Neural crest cell (in vitro differentiated cells): ENCODE measurements around the gene PLXNA2. TPM values are rescaled to one million over a fixed set of nuclear protein-coding genes. Genes with fewer than 3 reads are reported as not detected.

ENCODE experiments used
- DNase-seq: peaks from one replicate; pipeline ENCODE4 v3.0.0; 2021; ENCODE audit warnings: low read depth, mixed read lengths, low spot score
- H3K27ac Mint-ChIP-seq: one replicate; pipeline ENCODE4 v1.8.0; 2021; ENCODE audit warnings: mild to moderate bottlenecking, mixed read lengths; ENCODE audit not compliant: unreplicated experiment
- H3K27me3 Mint-ChIP-seq: 2 replicates; pipeline ENCODE4 v1.8.0; 2021; ENCODE audit warnings: low read depth, mild to moderate bottlenecking, mixed read lengths
- H3K36me3 Mint-ChIP-seq: 2 replicates; pipeline ENCODE4 v1.8.0; 2021; ENCODE audit warnings: low read depth, mild to moderate bottlenecking, mixed read lengths
- H3K4me1 Mint-ChIP-seq: 2 replicates; pipeline ENCODE4 v1.8.0; 2021; ENCODE audit warnings: mixed read lengths
- H3K4me3 Mint-ChIP-seq: one replicate; pipeline ENCODE4 v1.8.0; 2021; ENCODE audit warnings: mild to moderate bottlenecking, mixed read lengths
- H3K9me3 Mint-ChIP-seq: 2 replicates; pipeline ENCODE4 v1.8.0; 2021; ENCODE audit warnings: mixed read lengths
- CTCF ChIP-seq: fragments of 200-600 bp; sonication (generic); conservative IDR thresholded peaks from 2 replicates; pipeline ENCODE4 v1.5.0; 2021; ENCODE audit warnings: antibody characterized with exemption, mild to moderate bottlenecking
- total RNA-seq: library from RNA; stranded (reverse); gene quantifications from 2 replicates; pipeline ENCODE4 v1.2.1, GENCODE V29; 2021

Gene PLXNA2
- total RNA-seq, 1 donor from 2014 or later, result 37.7 TPM

- Mint-ChIP-seq H3K4me1 (peaks cover 37% of the 10 kb centered on the region), H3K9me3 (no peaks in the 10 kb centered on the region), H3K27me3 (no peaks in the 10 kb centered on the region), H3K4me3 (no peak overlapping the region), H3K36me3 (peaks cover 3% of the 10 kb centered on the region), H3K27ac (no peak overlapping the region)
- no peak for DNase-seq
- TF ChIP-seq CTCF, result no peak
Observed at GRCh38 chr1:208202333-208202995, 41.7 kb downstream of the PLXNA2 start.

DNA sequence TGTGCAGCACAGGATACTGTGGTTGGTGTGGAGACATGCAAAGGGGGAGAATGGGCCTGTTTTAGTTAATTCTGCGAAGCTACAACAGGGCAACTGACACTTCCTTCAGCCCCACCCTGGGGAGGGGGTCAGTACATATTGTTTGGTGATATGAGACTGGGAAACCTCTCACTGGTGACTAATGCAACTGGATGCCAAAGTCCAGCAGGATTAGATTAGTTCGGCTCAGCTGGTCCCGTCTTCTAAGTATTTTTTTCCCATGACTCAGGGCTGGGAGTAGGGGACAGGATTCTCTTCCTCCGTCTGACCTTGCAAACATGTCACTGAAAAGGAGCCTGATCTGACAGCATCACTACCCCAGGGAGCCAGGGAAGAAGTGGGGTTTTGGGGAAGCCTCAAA lies 43.0 kb downstream of the PLXNA2 start:
- H3K36me3 Mint-ChIP-seq, result peaks cover 3% of the 10 kb centered on the region
- no peak overlapping the region for H3K4me3 Mint-ChIP-seq
- H3K9me3 Mint-ChIP-seq, result no peaks in the 10 kb centered on the region
- no peaks in the 10 kb centered on the region for H3K27me3 Mint-ChIP-seq
- no peak overlapping the region for H3K27ac Mint-ChIP-seq
- DNase-seq, result no peak
- TF ChIP-seq CTCF, result no peak
- peaks cover 48% of the 10 kb centered on the region for H3K4me1 Mint-ChIP-seq

GRCh38 chr1:208200116-208200515 lies 44.1 kb downstream of the PLXNA2 start:
- Mint-ChIP-seq H3K27ac (no peak overlapping the region), H3K9me3 (no peaks in the 10 kb centered on the region), H3K4me1 (peaks cover 48% of the 10 kb centered on the region), H3K27me3 (no peaks in the 10 kb centered on the region), H3K36me3 (peaks cover 3% of the 10 kb centered on the region), H3K4me3 (no peak overlapping the region)
- TF ChIP-seq CTCF, result no peak
- DNase-seq, result no peak

- no peaks in the 10 kb centered on the region for H3K36me3 Mint-ChIP-seq
- H3K9me3 Mint-ChIP-seq, result no peaks in the 10 kb centered on the region
- peak overlapping the region; percentile 50 for H3K4me3 Mint-ChIP-seq
- H3K27ac Mint-ChIP-seq, result peak overlapping the region; percentile 89
- DNase-seq, result peak; percentile 31
- TF ChIP-seq CTCF, result no peak
- no peaks in the 10 kb centered on the region for H3K27me3 Mint-ChIP-seq
- H3K4me1 Mint-ChIP-seq, result peaks cover 56% of the 10 kb centered on the region
Observed at GRCh38 chr1:208198236-208198635, 45.9 kb downstream of the PLXNA2 start.

DNA sequence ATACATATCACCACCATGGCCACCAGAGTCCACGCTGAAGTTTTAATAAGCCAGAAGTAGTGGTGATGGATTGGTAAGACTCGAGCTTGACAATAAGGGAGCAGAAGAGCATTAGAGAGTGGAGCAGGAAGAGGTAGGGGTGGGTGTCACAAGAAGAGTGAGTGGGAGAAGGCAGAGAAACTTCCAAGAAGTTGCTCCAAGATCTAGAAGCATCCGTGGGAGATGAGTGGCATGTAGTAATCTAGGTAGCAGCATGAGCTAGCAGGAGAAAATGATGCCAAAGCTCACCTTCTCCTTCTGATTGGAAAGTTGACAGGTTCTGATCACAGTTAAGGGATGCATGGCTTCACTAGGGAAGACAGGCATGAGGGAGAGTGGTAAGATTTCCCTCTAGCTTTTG lies 49.2 kb downstream of the PLXNA2 start:
- no peak for TF ChIP-seq CTCF
- Mint-ChIP-seq H3K27ac (no peak overlapping the region), H3K4me3 (no peak overlapping the region)

More for the DNA sequence above, 49.2 kb downstream of the PLXNA2 start:
- Mint-ChIP-seq H3K9me3 (no peaks in the 10 kb centered on the region), H3K27me3 (no peaks in the 10 kb centered on the region), H3K4me1 (peaks cover 45% of the 10 kb centered on the region), H3K36me3 (peaks cover 3% of the 10 kb centered on the region)
- DNase-seq, result no peak
